ENCODE data around the gene MYB. TPM values are rescaled to one million over a fixed set of nuclear protein-coding genes. Genes with fewer than 3 reads are reported as not detected.

Gene MYB
- total and polyA plus RNA-seq, 2 of the 8 experiments (the other 6 are each of a cell fraction or from before 2014, with no cell fraction given) = 4.0 to 7.6 TPM

- Histone ChIP-seq H3K27ac (ENCODE audit: low read depth, low read length) (no peak overlapping the region), H3K18ac (ENCODE audit: extremely low read depth, low read length) (no peak overlapping the region), H3K79me1 (ENCODE audit: low read depth, low read length) (no peaks in the 10 kb centered on the region), H3K4ac (replicated peaks; ENCODE audit: insufficient read length, low read depth, low read length) (no peak overlapping the region), H2BK5ac (ENCODE audit: low read depth, low read length) (no peak overlapping the region), H2AK5ac (ENCODE audit: low read depth, low read length) (no peak overlapping the region), H3K56ac (replicated peaks; ENCODE audit: insufficient read length, low read depth, low read length) (no peak overlapping the region), H2BK120ac (replicated peaks; ENCODE audit: low read depth, low read length) (no peak overlapping the region), H3K4me2 (ENCODE audit: insufficient read depth in 1 of 2, low read depth in 2 of 2, low read length in 2 of 2) (no peak overlapping the region), H2BK15ac (ENCODE audit: low read length) (no peak overlapping the region), H2BK20ac (ENCODE audit: low read length) (no peak overlapping the region), H3K27me3 (replicated peaks in 1 of 4; ENCODE audit: control insufficient read depth in 3 of 4, extremely low read depth in 1 of 4, insufficient read depth in 3 of 4, low read length in 3 of 4) (no peaks in the 10 kb centered on the region), H2BK12ac (ENCODE audit: low read depth, low read length) (no peak overlapping the region), H3K4me1 (replicated peaks in 1 of 4; ENCODE audit: control insufficient read depth in 3 of 4, insufficient read depth in 4 of 4, low read length in 3 of 4) (peaks cover 0 to 5% (median 0%) of the 10 kb centered on the region in 4 experiments; a peak in 1 of 7 replicates), H3K9ac (replicated peaks in 1 of 4; ENCODE audit: extremely low read depth in 1 of 4, low read depth in 3 of 4, low read length in 3 of 4) (no peak overlapping the region), H4K5ac (ENCODE audit: insufficient read length, low read depth, low read length) (no peak overlapping the region), H3K23ac (ENCODE audit: insufficient read length) (no peak overlapping the region), H4K91ac (replicated peaks; ENCODE audit: insufficient read length, low read length) (no peak overlapping the region), H3K79me2 (ENCODE audit: control insufficient read depth in 1 of 2, insufficient read depth in 2 of 2, low read length in 2 of 2) (no peaks in the 10 kb centered on the region), H3K9me3 (ENCODE audit: insufficient read depth in 2 of 2, low read depth in 1 of 2, low read length in 1 of 2) (no peaks in the 10 kb centered on the region), H3K23me2 (ENCODE audit: low read depth, low read length) (no peaks in the 10 kb centered on the region), H3K4me3 (ENCODE audit: extremely low read depth in 1 of 4, insufficient read depth in 2 of 4, low read depth in 3 of 4, low read length in 4 of 4) (no peak overlapping the region), H2AFZ (ENCODE audit: low read length) (no peak overlapping the region), H3K14ac (ENCODE audit: insufficient read length) (no peak overlapping the region), H3K36me3 (ENCODE audit: control insufficient read depth in 2 of 4, insufficient read depth in 4 of 4, low read length in 3 of 4) (peaks cover 0 to 5% (median 2%) of the 10 kb centered on the region in 4 experiments; a peak in 6 of 8 replicates), H4K20me1 (replicated peaks in 1 of 2; ENCODE audit: control insufficient read depth in 1 of 2, insufficient read depth in 2 of 2, low read length in 2 of 2) (no peaks in the 10 kb centered on the region), H4K8ac (ENCODE audit: extremely low read depth, insufficient read depth, low read length) (no peak overlapping the region)
- CTCF ChIA-PET (ENCODE audit: partially characterized antibody) = interaction anchor here (0.6 kb wide), 1 partner anchor 404 kb away, joined by 3 read pairs; no protein-coding TSS in a partner anchor
- DNase-seq (ENCODE audit: low read depth in 1 of 2, low spot score in 2 of 2) (no peak), FAIRE-seq (no peak)
- WGBS, 2 experiments (ENCODE audit: extremely low coverage in 1 of 2, insufficient coverage in 1 of 2, insufficient read length in 1 of 2, insufficient replicate concordance in 2 of 2, low coverage in 1 of 2, low lambda C conversion rate in 2 of 2, missing lambda C conversion rate in 1 of 2) = 79% methylated on average over 6 of the region's 6 CpGs; no CpG with 5 or more reads in 1 of the 2 experiments
- POLR2A ChIA-PET (ENCODE audit: partially characterized antibody) = no interaction called here
- TF ChIP-seq POLR2AphosphoS5 (IDR thresholded peaks at IDR 0.05; ENCODE audit: low read depth, low read length) = no peak
- no peak for TF ChIP-seq MAFK (IDR thresholded peaks at IDR 0.05; ENCODE audit: low read depth, low read length)
- no peak for TF ChIP-seq HDAC6 (IDR thresholded peaks at IDR 0.05; ENCODE audit: low read depth, low read length)
Measured at GRCh38 chr6:135224037-135224647, 43.0 kb downstream of the MYB start.

Data from H1 (cell line).